Measurements from ENCODE around the gene DENND1A.

DNA sequence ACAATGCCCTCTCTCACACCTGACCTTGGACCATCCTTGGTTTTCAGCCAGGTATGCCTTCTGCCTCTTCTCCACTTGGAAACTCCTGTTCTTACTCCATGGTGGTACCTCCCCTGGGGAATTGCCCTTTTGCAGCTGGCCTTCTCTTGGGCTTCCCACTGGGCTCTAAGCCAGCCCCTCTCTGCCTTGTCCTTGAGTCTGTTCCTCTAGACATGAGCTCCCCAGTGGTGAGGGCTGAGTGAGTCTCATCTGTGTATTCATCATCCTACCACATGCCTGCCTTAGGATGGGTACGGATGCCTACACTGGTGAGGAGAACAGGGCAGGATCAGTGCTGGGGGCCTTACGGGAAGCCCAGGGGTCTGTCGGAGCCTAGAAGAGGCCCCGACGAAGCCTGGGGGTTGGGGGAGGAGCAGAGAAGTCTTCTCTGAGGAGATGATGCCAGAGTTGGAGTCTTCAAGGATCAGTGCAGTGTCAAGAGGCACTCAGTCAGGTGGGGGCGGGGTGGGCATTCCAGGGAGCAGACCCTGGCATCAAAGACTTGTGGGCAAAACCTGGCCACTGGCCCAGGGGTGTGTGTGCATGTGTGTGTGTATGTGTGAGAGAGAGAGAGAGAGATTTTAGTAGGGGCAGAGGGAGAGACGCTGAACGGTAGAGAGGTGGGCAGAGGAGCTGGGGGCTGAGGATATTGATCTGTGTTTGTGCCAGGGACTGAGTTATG lies 579.2 kb downstream of the DENND1A start:
- TF ChIP-seq ZNF253 (CRISPR knock-in tag; IDR thresholded peaks at IDR 0.05; ENCODE audit: borderline replicate concordance) (no peak), GZF1 (CRISPR knock-in tag; IDR thresholded peaks at IDR 0.05) (no peak), SP5 (CRISPR knock-in tag; IDR thresholded peaks at IDR 0.05; ENCODE audit: borderline replicate concordance, low read depth) (no peak), SP1 (IDR thresholded peaks at IDR 0.05) (no peak), SP1 (CRISPR knock-in tag; IDR thresholded peaks at IDR 0.05) (no peak), NR2C2 (CRISPR knock-in tag; IDR thresholded peaks at IDR 0.05; ENCODE audit: borderline replicate concordance) (no peak)
